Pancreas (tissue), 10 donors: ENCODE results near the gene CCDC27. TPM values are rescaled to one million over a fixed set of nuclear protein-coding genes. Genes with fewer than 3 reads are reported as not detected.

Source experiments
- ATAC-seq, 4 donors: fragments of 200-7000 bp; cut with Tn5 transposase; one replicate each; pipeline versions ENCODE4 v1.8.0 to v1.9.1; 2020; ENCODE audit warnings: mild to moderate bottlenecking in 4 of 4, moderate library complexity in 4 of 4
- DNase-seq, 6 donors: peaks; one replicate each; pipeline ENCODE4 v3.0.0-alpha.2; 2020
- FAIRE-seq: peaks from 2 replicates; lab custom pipeline; 2012; peaks lifted over from hg19 to GRCh38; lab: Jason Lieb, UNC
- H3K27ac ChIP-seq, 4 donors: fragments of 200-600 bp; sonication (generic); 1 replicate in 3 of 4; 2 replicates in 1 of 4; pipeline versions ENCODE4 v1.5.0 to v1.8.0; 2020
- H3K27me3 ChIP-seq, 4 donors: fragments of 200-600 bp; one replicate each; pipeline ENCODE4 v1.8.0; 2021
- H3K36me3 ChIP-seq, 3 donors: fragments of 200-600 bp; sonication (generic) in 1 of 3; one replicate each; pipeline versions ENCODE4 v1.5.0 to v1.8.0; 2020 to 2021
- H3K4me1 ChIP-seq, 3 donors: fragments of 200-600 bp; one replicate each; pipeline ENCODE4 v1.8.0; 2021
- H3K4me3 ChIP-seq, 4 donors: fragments of 200-600 bp; sonication (generic) in 2 of 4; one replicate each; pipeline versions ENCODE4 v1.5.0 to v1.8.0; 2020 to 2021
- H3K9me3 ChIP-seq, 4 donors: fragments of 200-600 bp; one replicate each; pipeline ENCODE4 v1.8.0; 2021
- WGBS, 2 donors: extraction: QIAGEN DNeasy Blood & Tissue Kit; methylation state at CpG; one replicate each; pipeline ENCODE4 v1.1.7; 2013; 5-methylcytosine and 5-hydroxymethylcytosine counted together
- intact Hi-C, 3 donors: fragments of 100-400 bp; cut with DNase I; formaldehyde crosslinking; loops; one replicate each; pipeline versions ENCODE4 v1.11.1 to v1.14.2; 2022
- polyA plus RNA-seq, 2 donors: library from polyadenylated mRNA; stranded (reverse); fragments of 200-250 nt; gene quantifications; one replicate each; pipeline ENCODE4 v1.2.3, GENCODE V29; 2013
- total RNA-seq, 6 donors: library from RNA; stranded (reverse); fragmentation: NEBNext Ultra II Directional in 4 of 6; extraction: Animal tissue kit (Norgen Biotek cat#: 25700) in 4 of 6; gene quantifications; one replicate each; pipeline versions ENCODE4 v1.2.1 to v1.2.4, GENCODE V29; 2021 to 2023
- TF ChIP-seq, protein P1 (sequence below), 4 donors: fragments of 200-600 bp; sonication (generic) in 3 of 4; IDR thresholded peaks; one replicate each; pipeline versions ENCODE4 v1.5.0 to v1.8.0; 2021; ENCODE audit warnings: antibody characterized with exemption in 4 of 4
- donor health status: healthy with polysubstance abuse.
- donor health status: DM: no; HTN: no; CAD: no; lungs with moderate emphysema.
- donor health status: DM: no; HTN: no; CAD: no.
- donor health status: control.
- donor health status: control.
- donor health status: Bipolar disorder and iron deficiency.
- donor health status: DM: yes; HTN: yes; CAD: no.
- donor health status: DM: no; HTN: no; CAD: no.
- donor health status: DM: no; HTN: no; CAD: no.
- donor health status: DM: yes; HTN: yes; CAD: no.

CCDC27 gene
- total and polyA plus RNA-seq, 8 donors, result 0.04 TPM; not detected in 7

DNA sequence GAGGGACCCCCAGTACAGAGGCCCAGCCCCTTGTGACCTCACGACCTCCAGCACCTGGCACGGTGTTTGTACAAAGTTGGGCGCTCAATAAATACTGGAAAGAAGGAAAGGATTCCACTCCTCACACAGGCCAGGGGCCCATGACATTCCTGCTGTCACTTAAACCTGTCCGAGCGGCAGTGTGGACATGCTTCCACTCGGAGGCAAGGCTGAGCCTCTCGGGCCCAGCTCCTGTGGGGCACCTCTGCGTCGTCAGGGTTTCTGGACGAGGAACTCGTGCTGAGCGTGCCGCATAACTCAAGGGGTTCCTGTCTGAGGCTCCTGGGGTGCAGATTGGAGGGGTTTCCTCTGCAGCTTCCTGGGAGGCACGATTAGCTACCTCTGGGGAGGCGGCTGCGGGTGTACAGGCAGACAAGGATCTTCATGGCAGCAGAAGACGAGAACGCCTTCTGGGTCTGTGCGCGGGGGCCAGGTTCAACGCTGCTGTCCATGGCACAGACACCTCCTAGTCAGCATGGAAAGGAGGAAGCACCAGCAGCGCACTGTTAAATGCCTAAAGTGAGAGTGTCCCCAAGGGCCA lies 16.7 kb downstream of the CCDC27 start:
- Histone ChIP-seq H3K27me3 (no peaks in the 10 kb centered on the region), H3K36me3 (no peaks in the 10 kb centered on the region), H3K4me3 (no peak overlapping the region), H3K9me3 (no peaks in the 10 kb centered on the region), H3K4me1 (peaks cover 5 to 9% (median 8%) of the 10 kb centered on the region in 3 donors), H3K27ac (no peak overlapping the region)
- intact Hi-C loops, result no loop called here
- 92% methylated on average over 22 of the region's 22 CpGs for WGBS, 2 donors
- peak in 1 of 6 donors; percentile 33 for DNase-seq
- TF ChIP-seq, protein P1, sequence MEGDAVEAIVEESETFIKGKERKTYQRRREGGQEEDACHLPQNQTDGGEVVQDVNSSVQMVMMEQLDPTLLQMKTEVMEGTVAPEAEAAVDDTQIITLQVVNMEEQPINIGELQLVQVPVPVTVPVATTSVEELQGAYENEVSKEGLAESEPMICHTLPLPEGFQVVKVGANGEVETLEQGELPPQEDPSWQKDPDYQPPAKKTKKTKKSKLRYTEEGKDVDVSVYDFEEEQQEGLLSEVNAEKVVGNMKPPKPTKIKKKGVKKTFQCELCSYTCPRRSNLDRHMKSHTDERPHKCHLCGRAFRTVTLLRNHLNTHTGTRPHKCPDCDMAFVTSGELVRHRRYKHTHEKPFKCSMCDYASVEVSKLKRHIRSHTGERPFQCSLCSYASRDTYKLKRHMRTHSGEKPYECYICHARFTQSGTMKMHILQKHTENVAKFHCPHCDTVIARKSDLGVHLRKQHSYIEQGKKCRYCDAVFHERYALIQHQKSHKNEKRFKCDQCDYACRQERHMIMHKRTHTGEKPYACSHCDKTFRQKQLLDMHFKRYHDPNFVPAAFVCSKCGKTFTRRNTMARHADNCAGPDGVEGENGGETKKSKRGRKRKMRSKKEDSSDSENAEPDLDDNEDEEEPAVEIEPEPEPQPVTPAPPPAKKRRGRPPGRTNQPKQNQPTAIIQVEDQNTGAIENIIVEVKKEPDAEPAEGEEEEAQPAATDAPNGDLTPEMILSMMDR (IDR thresholded peaks at IDR 0.05), result no peak
- FAIRE-seq, result no peak
- ATAC-seq, result no peak

DNA sequence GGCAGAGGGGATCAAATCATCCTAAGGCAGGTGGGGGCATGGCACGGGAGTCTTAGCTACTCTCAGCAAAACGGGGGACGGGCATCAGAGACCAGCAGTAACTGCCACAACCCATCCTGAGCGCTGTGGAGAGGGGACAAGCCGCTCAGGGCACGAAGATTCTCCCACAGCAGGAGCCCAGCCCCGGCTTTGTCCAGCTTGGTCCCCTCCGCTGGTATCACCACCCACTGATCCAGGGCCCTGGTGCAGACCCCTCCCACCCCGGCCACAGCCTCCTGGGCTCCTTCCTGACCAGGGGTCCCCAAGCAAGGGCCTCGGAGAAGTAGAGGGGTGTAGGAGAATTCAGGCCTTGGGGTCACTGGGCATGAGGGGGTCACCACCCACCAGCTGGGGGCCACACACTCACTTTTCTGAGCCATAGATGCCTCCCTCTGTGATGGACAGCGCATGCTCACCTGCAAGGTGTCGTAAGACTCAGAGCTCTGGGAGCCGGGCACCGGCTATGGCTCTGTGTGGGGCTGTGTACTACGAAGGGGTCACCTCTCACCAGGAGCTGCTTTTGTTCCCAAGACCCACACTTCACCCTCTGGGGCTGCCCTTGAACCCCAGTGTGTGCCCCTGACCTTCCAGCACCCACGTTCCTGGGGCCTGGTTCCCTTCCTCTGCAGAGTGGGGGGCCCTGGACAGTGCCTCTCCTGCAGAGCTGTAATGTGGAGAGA lies 18.0 kb downstream of the CCDC27 start:
- no peak for FAIRE-seq
- H3K4me1 ChIP-seq, result peaks cover 5 to 9% (median 8%) of the 10 kb centered on the region in 3 donors
- H3K4me3 ChIP-seq, result no peak overlapping the region
- TF ChIP-seq, protein P1 (IDR thresholded peaks at IDR 0.05), result no peak
- H3K27ac ChIP-seq, result no peak overlapping the region
- no peaks in the 10 kb centered on the region for H3K9me3 ChIP-seq
- WGBS, 2 donors, result 87 to 91% methylated on average over 13 to 16 of the region's 16 CpGs
- no peaks in the 10 kb centered on the region for H3K27me3 ChIP-seq
- H3K36me3 ChIP-seq, result no peaks in the 10 kb centered on the region
- ATAC-seq, result no peak
- intact Hi-C loops, result no loop called here
- DNase-seq, result no peak

DNA sequence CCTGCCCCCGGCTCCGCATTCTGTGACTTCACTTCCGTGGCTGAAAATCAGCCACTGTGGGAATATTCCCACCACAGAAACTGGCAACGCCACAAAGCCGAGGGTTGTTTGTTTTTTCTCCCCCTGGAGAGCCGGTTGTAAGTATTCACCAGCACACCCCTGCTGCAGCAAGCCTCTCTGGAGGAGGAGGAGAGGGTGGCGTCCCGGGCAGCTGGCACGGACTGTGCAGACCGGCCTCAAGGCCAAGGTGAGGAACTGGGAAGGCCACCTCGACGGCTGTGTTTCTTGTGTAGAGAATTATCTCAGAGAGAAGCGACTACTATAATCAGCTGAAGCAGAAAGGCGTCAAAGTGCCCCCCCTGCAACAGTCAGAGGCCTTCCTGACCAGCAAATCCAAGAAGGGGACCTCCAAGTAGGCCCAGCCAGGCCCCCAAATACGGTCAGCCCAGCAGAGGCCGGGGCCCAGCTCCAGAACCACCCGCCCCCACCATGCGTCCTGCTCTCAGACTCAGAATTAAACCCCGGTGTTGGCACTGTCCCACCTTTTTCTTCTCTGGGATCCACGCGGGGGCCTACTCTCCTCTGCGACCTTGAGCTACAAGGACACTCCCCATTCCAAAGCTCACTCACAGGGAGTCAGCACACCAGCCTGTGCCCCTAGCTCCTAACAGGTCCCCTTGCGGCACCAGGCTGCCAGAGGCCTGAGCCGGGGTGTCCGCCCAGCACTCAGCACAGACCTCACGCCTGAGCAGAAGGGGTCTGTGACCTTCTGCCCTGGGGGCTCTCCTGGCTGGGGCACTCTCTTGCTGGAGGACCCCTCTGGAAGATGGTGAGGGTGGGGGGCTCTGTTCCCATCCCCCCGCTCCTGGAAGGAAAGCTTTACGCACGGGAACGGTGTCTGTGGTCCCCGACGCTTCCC lies 19.1 kb downstream of the CCDC27 start:
- WGBS, 2 donors, result 29 to 30% methylated on average over 29 to 32 of the region's 32 CpGs
- DNase-seq (peak in 1 of 6 donors; percentile 49), ATAC-seq (peak in 3 of 4 donors; percentile 2 to 14 (median 4)), FAIRE-seq (no peak)
- H3K27me3 ChIP-seq, result no peaks in the 10 kb centered on the region
- H3K4me1 ChIP-seq, result peaks cover 5 to 9% (median 8%) of the 10 kb centered on the region in 3 donors
- TF ChIP-seq, protein P1 (IDR thresholded peaks at IDR 0.05), result no peak
- intact Hi-C loops, result no loop called here
- H3K36me3 ChIP-seq, result no peaks in the 10 kb centered on the region
- H3K9me3 ChIP-seq, result no peaks in the 10 kb centered on the region
- peak overlapping the region in 2 of 4 donors; percentile 10 to 39 for H3K27ac ChIP-seq
- peak overlapping the region; percentile 60 to 90 (median 80) for H3K4me3 ChIP-seq

DNA sequence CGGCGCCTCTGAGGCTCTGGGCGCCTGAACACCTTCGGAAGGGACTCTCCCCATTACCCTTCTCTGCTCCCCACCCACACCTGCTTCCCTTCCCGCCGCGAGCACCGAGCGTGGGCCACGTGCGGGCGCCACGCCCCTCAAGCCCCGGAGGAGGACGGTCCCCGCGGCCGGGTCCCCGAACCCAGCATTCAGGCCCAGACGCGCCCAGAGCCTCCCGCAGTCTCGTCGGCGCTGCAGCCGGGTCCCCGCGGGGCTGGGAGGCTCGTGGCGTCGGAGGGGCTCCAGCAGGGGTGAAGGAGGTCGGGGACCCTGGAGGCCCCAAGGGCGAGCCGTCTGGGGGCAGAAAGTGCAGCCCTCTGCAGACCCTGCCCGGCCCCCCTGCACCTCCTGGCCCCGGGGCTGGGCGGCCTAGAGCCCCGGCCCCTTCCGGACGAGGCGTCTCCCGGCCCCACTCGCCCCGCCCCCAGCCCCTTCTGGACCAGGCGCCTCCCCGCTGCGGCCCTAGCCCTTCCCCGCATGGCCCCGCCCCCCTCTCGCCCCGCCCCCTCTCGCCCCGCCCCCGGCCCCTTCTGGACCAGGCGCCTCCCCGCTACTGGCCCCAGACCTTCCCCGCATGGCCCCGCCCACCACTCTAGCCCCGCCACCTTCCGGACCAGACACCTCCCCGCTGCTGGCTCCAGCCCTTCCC lies 19.9 kb downstream of the CCDC27 start:
- Histone ChIP-seq H3K36me3 (no peaks in the 10 kb centered on the region), H3K9me3 (no peaks in the 10 kb centered on the region), H3K4me3 (peak overlapping the region; percentile 60 to 90 (median 80)), H3K27ac (peak overlapping the region; percentile 31 to 55 (median 39)), H3K27me3 (no peaks in the 10 kb centered on the region), H3K4me1 (peaks cover 5 to 9% (median 8%) of the 10 kb centered on the region in 3 donors)
- 1 to 2% methylated on average over 28 to 57 of the region's 61 CpGs for WGBS, 2 donors
- intact Hi-C loops, result no loop called here
- ATAC-seq (peak; percentile 86 to 91 (median 88)), FAIRE-seq (no peak), DNase-seq (peak; percentile 93 to 98 (median 96))
- TF ChIP-seq, protein P1 (IDR thresholded peaks at IDR 0.05), result no peak
